A549 (cell line): Measurements from ENCODE around the gene IL17REL. TPM values are rescaled to one million over a fixed set of nuclear protein-coding genes. Genes with fewer than 3 reads are reported as not detected.

Experiments
- ATAC-seq, 2 experiments: fragments of 200-7000 bp in 1 of 2; fragments of >200 bp in 1 of 2; cut with Nextera tagmentation in 1 of 2; cut with Tn5 transposase in 1 of 2; 3 replicates each; pipeline versions ENCODE4 v1.8.0 to v1.9.1; 2018 to 2020; ENCODE audit warnings: mild to moderate bottlenecking in 1 of 2, moderate library complexity in 1 of 2
- CTCF ChIA-PET: fragments of 300-600 bp; sonication (Branson Sonifier 250); formaldehyde crosslinking; extraction: SDS; loops from one replicate; lab custom pipeline; 2021; ENCODE audit warnings: antibody characterized with exemption, inconsistent platforms; lab: Yijun Ruan, JAX
- POLR2A ChIA-PET: fragments of 350-600 bp; formaldehyde crosslinking; extraction: SDS; loops from one replicate; lab custom pipeline; 2021; ENCODE audit warnings: antibody characterized with exemption, inconsistent platforms; lab: Yijun Ruan, JAX
- DNase-seq, 2 experiments: peaks; one replicate each; pipeline versions ENCODE4 v3.0.0 to v3.0.0-alpha.2; 2011 to 2016; ENCODE audit warnings: low read depth in 1 of 2, low spot score in 1 of 2
- FAIRE-seq: peaks from 2 replicates; lab custom pipeline; 2011; peaks lifted over from hg19 to GRCh38; lab: Jason Lieb, UNC
- H3K27ac ChIP-seq, 2 experiments: fragments of >200 bp; sonication (Bioruptor Twin); formaldehyde crosslinking; 3 replicates each; pipeline ENCODE4 v1.5.1; 2016 to 2017
- H3K4me1 ChIP-seq: fragments of >200 bp; sonication (Bioruptor Twin); formaldehyde crosslinking; 3 replicates; pipeline ENCODE4 v1.6.1; 2016
- H3K4me2 ChIP-seq: fragments of >200 bp; sonication (Bioruptor Twin); formaldehyde crosslinking; 3 replicates; pipeline ENCODE4 v1.6.1; 2016
- H3K4me3 ChIP-seq: fragments of >200 bp; sonication (Bioruptor Twin); formaldehyde crosslinking; 3 replicates; pipeline ENCODE4 v1.5.1; 2016
- H3K9me3 ChIP-seq: fragments of >200 bp; sonication (Bioruptor Twin); formaldehyde crosslinking; 3 replicates; pipeline ENCODE4 v1.6.1; 2016
- CBX2 ChIP-seq: fragments of 200-600 bp; sonication (generic); IDR thresholded peaks from 2 replicates; pipeline ENCODE4 v1.6.1; 2016; ENCODE audit warnings: low read depth, mild to moderate bottlenecking, borderline replicate concordance
- CBX8 ChIP-seq: fragments of 200-600 bp; sonication (generic); IDR thresholded peaks from 2 replicates; pipeline ENCODE4 v1.6.1; 2016
- CEBPB ChIP-seq, 2 experiments: fragments of >200 bp in 1 of 2; sonication (Bioruptor Twin) in 1 of 2; formaldehyde crosslinking in 1 of 2; IDR thresholded peaks; 2 replicates each; pipeline ENCODE4 v1.6.1; 2012 to 2016
- CHD4 ChIP-seq: fragments of 200-600 bp; sonication (generic); IDR thresholded peaks from 2 replicates; pipeline ENCODE4 v1.6.1; 2016; ENCODE audit warnings: antibody characterized with exemption, mild to moderate bottlenecking, borderline replicate concordance
- EHF ChIP-seq: fragments of 250-450 bp; sonication (Bioruptor Pico); IDR thresholded peaks from 2 replicates; pipeline ENCODE4 v1.5.0; 2020; ENCODE audit warnings: mild to moderate bottlenecking
- EP300 ChIP-seq, 2 experiments: fragments of >200 bp; sonication (Bioruptor Twin); formaldehyde crosslinking; IDR thresholded peaks; 2 replicates in 1 of 2; 3 replicates in 1 of 2; pipeline ENCODE4 v1.6.1; 2016 to 2017
- ESRRA ChIP-seq: fragments of 150-350 bp; IDR thresholded peaks from 2 replicates; pipeline ENCODE4 v1.6.1; 2014; ENCODE audit warnings: mild to moderate bottlenecking, low read length, borderline replicate concordance
- FOSL2 ChIP-seq, 2 experiments: fragments of 450-650 bp in 1 of 2; fragments of >200 bp in 1 of 2; sonication (Bioruptor Twin) in 1 of 2; formaldehyde crosslinking; IDR thresholded peaks; 2 replicates each; pipeline versions ENCODE4 v1.5.0 to v1.6.1; 2016 to 2020; ENCODE audit warnings: mild to moderate bottlenecking in 1 of 2, moderate library complexity in 1 of 2
- FOXS1 ChIP-seq: fragments of 250-450 bp; sonication (Bioruptor Pico); IDR thresholded peaks from 2 replicates; pipeline ENCODE4 v1.5.0; 2020; ENCODE audit warnings: mild to moderate bottlenecking, moderate library complexity
- HOXA7 ChIP-seq: fragments of 250-450 bp; sonication (Bioruptor Pico); IDR thresholded peaks from 2 replicates; pipeline ENCODE4 v1.5.0; 2020; ENCODE audit warnings: mild to moderate bottlenecking, moderate library complexity
- HOXB13 ChIP-seq: fragments of 250-450 bp; sonication (Bioruptor Pico); IDR thresholded peaks from 2 replicates; pipeline ENCODE4 v1.5.0; 2020; ENCODE audit warnings: low read depth, mild to moderate bottlenecking, moderate library complexity
- JUNB ChIP-seq: fragments of >200 bp; sonication (Bioruptor Twin); formaldehyde crosslinking; IDR thresholded peaks from 2 replicates; pipeline ENCODE4 v1.6.1; 2016
- KDM1A ChIP-seq: fragments of 200-600 bp; sonication (generic); IDR thresholded peaks from 2 replicates; pipeline ENCODE4 v1.6.1; 2016; ENCODE audit warnings: low read depth, mild to moderate bottlenecking
- KDM5A ChIP-seq: fragments of 200-600 bp; sonication (generic); IDR thresholded peaks from 2 replicates; pipeline ENCODE4 v1.6.1; 2016; ENCODE audit warnings: antibody characterized with exemption, mild to moderate bottlenecking
- MYC ChIP-seq: IDR thresholded peaks from 2 replicates; pipeline ENCODE4 v1.6.1; 2012; ENCODE audit warnings: mild to moderate bottlenecking, inconsistent platforms, low read length, improper control_type of control experiment, borderline replicate concordance
- NPAS2 ChIP-seq: fragments of 250-450 bp; sonication (Bioruptor Pico); IDR thresholded peaks from 2 replicates; pipeline ENCODE4 v1.8.0; 2022; ENCODE audit warnings: mild to moderate bottlenecking, moderate library complexity, borderline replicate concordance
- PHF8 ChIP-seq: fragments of 200-600 bp; sonication (generic); IDR thresholded peaks from 2 replicates; pipeline ENCODE4 v1.6.1; 2016; ENCODE audit warnings: low read depth, mild to moderate bottlenecking, antibody characterized with exemption, moderate library complexity, borderline replicate concordance
- POLR2AphosphoS2 ChIP-seq: conservative IDR thresholded peaks from 2 replicates; pipeline ENCODE4 v1.6.1; 2012; ENCODE audit warnings: low read length, improper control_type of control experiment, inconsistent platforms
- RAD21 ChIP-seq, 2 experiments: fragments of >200 bp in 1 of 2; sonication (Bioruptor Twin) in 1 of 2; formaldehyde crosslinking in 1 of 2; IDR thresholded peaks in 1 of 2; conservative IDR thresholded peaks in 1 of 2; 2 replicates in 1 of 2; 3 replicates in 1 of 2; pipeline ENCODE4 v1.6.1; 2012 to 2018; ENCODE audit warnings: inconsistent platforms in 1 of 2
- RARB ChIP-seq: fragments of 250-450 bp; sonication (Bioruptor Pico); IDR thresholded peaks from 2 replicates; pipeline ENCODE4 v1.8.0; 2021; ENCODE audit warnings: mild to moderate bottlenecking, moderate library complexity
- RNF2 ChIP-seq: fragments of 200-600 bp; sonication (generic); IDR thresholded peaks from 2 replicates; pipeline ENCODE4 v1.6.1; 2016; ENCODE audit warnings: low read depth, mild to moderate bottlenecking, antibody characterized with exemption, moderate library complexity, borderline replicate concordance
- SMC3 ChIP-seq: fragments of >200 bp; sonication (Bioruptor Twin); formaldehyde crosslinking; IDR thresholded peaks from 3 replicates; pipeline ENCODE4 v1.6.1; 2018; ENCODE audit warnings: inconsistent platforms
- TFCP2L1 ChIP-seq: fragments of 250-450 bp; sonication (Bioruptor Pico); IDR thresholded peaks from 2 replicates; pipeline ENCODE4 v1.5.0; 2021; ENCODE audit warnings: mild to moderate bottlenecking
- TP53 ChIP-seq: fragments of 250-450 bp; sonication (Bioruptor Pico); IDR thresholded peaks from 2 replicates; pipeline ENCODE4 v1.5.0; 2021; ENCODE audit warnings: mild to moderate bottlenecking, moderate library complexity
- ZNF302 ChIP-seq: fragments of 250-450 bp; sonication (Bioruptor Pico); IDR thresholded peaks from 2 replicates; pipeline ENCODE4 v1.9.0; 2021; ENCODE audit warnings: inconsistent platforms, mild to moderate bottlenecking, moderate library complexity
- ZSCAN20 ChIP-seq: fragments of 250-450 bp; sonication (Bioruptor Pico); IDR thresholded peaks from 2 replicates; pipeline ENCODE4 v1.8.0; 2022; ENCODE audit warnings: mild to moderate bottlenecking, moderate library complexity
- WGBS: methylation state at CpG from one replicate; pipeline ENCODE4 v1.1.6; 2017; ENCODE audit errors: missing lambda C conversion rate; 5-methylcytosine and 5-hydroxymethylcytosine counted together
- polyA plus RNA-seq, 4 experiments: library from polyadenylated mRNA; depleted of rRNA in 3 of 4; stranded (reverse); fragments of >200 nt; fragmentation: RNase III in 1 of 4; extraction: RNeasy Plus Mini Kit Qiagen cat#74134 plus additional on column Dnase treatment in 1 of 4; gene quantifications; 2 replicates in 3 of 4; 3 replicates in 1 of 4; pipeline ENCODE4 v1.2.3, GENCODE V29; 2011 to 2017
- TF ChIP-seq, protein P1 (sequence below): fragments of >200 bp; sonication (Bioruptor Twin); formaldehyde crosslinking; IDR thresholded peaks from 2 replicates; pipeline ENCODE4 v1.6.1; 2016
- TF ChIP-seq, protein P2 (sequence below): fragments of 150-350 bp; IDR thresholded peaks from 2 replicates; pipeline ENCODE4 v1.6.1; 2014; ENCODE audit warnings: low read depth, mild to moderate bottlenecking, low read length
- TF ChIP-seq, protein P3 (sequence below): IDR thresholded peaks from 2 replicates; pipeline ENCODE4 v1.6.1; 2012; ENCODE audit warnings: low read depth, borderline replicate concordance
- TF ChIP-seq, protein P4 (sequence below): fragments of 250-450 bp; sonication (Bioruptor Pico); IDR thresholded peaks from 2 replicates; pipeline ENCODE4 v1.5.0; 2020; ENCODE audit warnings: low read depth, mild to moderate bottlenecking, moderate library complexity
- TF ChIP-seq, protein P5 (sequence below): fragments of 450-650 bp; IDR thresholded peaks from 2 replicates; pipeline ENCODE4 v1.6.1; 2014; ENCODE audit warnings: antibody characterized with exemption

The IL17REL gene
- polyA plus RNA-seq, 2 of the 4 experiments (the other 2 are of a cell fraction) = 0.06 TPM; not detected in 1

DNA sequence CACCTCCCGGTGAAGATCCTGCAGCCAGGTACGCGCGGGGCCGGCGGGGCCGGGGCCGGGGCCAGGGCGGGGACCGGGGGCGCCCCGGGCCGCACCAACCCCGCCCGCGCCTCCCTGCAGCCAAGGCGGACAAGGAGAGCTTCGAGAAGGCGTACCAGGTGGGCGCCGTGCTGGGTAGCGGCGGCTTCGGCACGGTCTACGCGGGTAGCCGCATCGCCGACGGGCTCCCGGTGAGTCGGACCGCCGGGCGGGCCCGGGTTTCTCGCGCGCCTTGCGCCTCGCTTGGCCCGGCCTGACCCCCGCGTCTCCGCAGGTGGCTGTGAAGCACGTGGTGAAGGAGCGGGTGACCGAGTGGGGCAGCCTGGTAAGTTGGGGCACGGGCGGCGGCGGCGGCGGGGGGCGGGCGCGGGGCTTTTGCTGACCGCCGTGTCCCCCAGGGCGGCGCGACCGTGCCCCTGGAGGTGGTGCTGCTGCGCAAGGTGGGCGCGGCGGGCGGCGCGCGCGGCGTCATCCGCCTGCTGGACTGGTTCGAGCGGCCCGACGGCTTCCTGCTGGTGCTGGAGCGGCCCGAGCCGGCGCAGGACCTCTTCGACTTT lies 51.5 kb downstream of the IL17REL start:
- Histone ChIP-seq H3K9me3 (no peaks in the 10 kb centered on the region), H3K4me2 (peak overlapping the region; percentile 93), H3K4me1 (peaks cover 39% of the 10 kb centered on the region)
- DNase-seq = peak in 1 of 2 experiments; percentile 36
- CTCF ChIA-PET = interaction anchor here (2.8 kb wide), 1 partner anchor 70 kb away, joined by 8 read pairs; no protein-coding TSS in a partner anchor
- no CpG with 5 or more reads among the region's 84 CpGs for WGBS
- ATAC-seq = 0 out of 6 replicates have a peak, but pooled peaks of 1 of the 2 experiments have one; percentile 2
- TF ChIP-seq, protein P1, sequence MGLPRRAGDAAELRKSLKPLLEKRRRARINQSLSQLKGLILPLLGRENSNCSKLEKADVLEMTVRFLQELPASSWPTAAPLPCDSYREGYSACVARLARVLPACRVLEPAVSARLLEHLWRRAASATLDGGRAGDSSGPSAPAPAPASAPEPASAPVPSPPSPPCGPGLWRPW = no peak
- TF ChIP-seq CBX8 (no peak), ZSCAN20 (CRISPR knock-in tag) (no peak), HOXA7 (no peak), ZNF302 (CRISPR knock-in tag) (no peak), CHD4 (no peak), RARB (no peak), EP300 (IDR thresholded peaks at IDR 0.05) (no peak), HOXB13 (CRISPR knock-in tag) (no peak), CBX2 (no peak), CEBPB (IDR thresholded peaks at IDR 0.05) (no peak), FOSL2 (IDR thresholded peaks at IDR 0.05) (no peak), FOSL2 (CRISPR knock-in tag; IDR thresholded peaks at IDR 0.05) (no peak), FOXS1 (CRISPR knock-in tag) (no peak), SMC3 (no peak), JUNB (no peak)
- TF ChIP-seq, protein P2, sequence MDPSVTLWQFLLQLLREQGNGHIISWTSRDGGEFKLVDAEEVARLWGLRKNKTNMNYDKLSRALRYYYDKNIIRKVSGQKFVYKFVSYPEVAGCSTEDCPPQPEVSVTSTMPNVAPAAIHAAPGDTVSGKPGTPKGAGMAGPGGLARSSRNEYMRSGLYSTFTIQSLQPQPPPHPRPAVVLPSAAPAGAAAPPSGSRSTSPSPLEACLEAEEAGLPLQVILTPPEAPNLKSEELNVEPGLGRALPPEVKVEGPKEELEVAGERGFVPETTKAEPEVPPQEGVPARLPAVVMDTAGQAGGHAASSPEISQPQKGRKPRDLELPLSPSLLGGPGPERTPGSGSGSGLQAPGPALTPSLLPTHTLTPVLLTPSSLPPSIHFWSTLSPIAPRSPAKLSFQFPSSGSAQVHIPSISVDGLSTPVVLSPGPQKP = no peak
- TF ChIP-seq, all 56 proteins: peak for 0
- peak overlapping the region; percentile 96 for H3K27ac ChIP-seq
- POLR2A ChIA-PET = interaction anchor here (1.1 to 2.7 kb wide), 3 partner anchors 9 to 28 kb away, joined by 3 to 13 read pairs (median 4); no protein-coding TSS in a partner anchor
- H3K4me3 ChIP-seq = peak overlapping the region; percentile 79
- no peak for FAIRE-seq

DNA sequence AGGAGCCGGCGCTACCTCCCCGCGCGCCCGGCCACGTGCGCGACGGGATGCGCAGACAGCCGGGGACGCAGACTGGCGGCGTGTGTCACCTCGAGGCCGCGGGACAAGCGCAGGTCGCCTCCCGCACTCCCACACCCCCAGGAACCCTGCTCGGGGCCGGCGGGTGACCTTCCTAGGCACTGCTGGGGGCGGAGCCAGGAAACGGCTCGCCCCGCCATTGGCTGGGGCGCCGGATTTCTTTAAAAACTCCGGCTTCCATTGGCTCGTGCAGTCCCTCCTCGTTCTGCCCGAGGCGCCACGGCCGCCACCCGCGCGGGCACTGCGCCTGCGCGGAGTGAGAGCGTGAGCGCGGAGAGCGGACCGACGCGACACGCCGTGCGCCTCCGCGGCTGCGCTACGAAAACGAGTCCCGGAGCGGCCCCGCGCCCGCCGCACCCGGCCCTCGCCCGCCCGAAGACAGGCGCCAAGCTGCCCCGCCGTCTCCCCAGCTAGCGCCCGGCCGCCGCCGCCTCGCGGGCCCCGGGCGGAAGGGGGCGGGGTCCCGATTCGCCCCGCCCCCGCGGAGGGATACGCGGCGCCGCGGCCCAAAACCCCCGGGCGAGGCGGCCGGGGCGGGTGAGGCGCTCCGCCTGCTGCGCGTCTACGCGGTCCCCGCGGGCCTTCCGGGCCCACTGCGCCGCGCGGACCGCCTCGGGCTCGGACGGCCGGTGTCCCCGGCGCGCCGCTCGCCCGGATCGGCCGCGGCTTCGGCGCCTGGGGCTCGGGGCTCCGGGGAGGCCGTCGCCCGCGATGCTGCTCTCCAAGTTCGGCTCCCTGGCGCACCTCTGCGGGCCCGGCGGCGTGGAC lies 52.2 kb downstream of the IL17REL start, which contains the start of gene PIM3:
PIM3 (plus strand) TSS at position 614 of the 846 bp plus-strand sequence; CDS start at position 790, 176 bp downstream.
- H3K4me2 ChIP-seq = peak within 1 kb of the TSS; percentile 93
- H3K9me3 ChIP-seq = no peaks in the 10 kb centered on the region
- peak within 1 kb of the TSS; percentile 96 for H3K27ac ChIP-seq
- ChIA-PET CTCF (interaction anchor here (2.8 kb wide), 1 partner anchor 70 kb away, joined by 8 read pairs; no protein-coding TSS in a partner anchor), POLR2A (interaction anchor here (1.1 to 2.7 kb wide), 3 partner anchors 9 to 27 kb away, joined by 3 to 13 read pairs (median 4); no protein-coding TSS in a partner anchor)
- DNase-seq (peak; percentile 90 to 95), FAIRE-seq (no peak), ATAC-seq (peak; percentile 65 to 86)
- H3K4me1 ChIP-seq = peaks cover 38% of the 10 kb centered on the region
- WGBS = 0% methylated on average over 9 of the region's 137 CpGs
- peak within 1 kb of the TSS; percentile 79 for H3K4me3 ChIP-seq
- no peak for TF ChIP-seq ZSCAN20 (CRISPR knock-in tag)
- TF ChIP-seq PHF8 = peak; percentile 28; the same call in 1 of the 2 replicates
- TF ChIP-seq JUNB = no peak
- TF ChIP-seq KDM5A = no peak
- no peak for TF ChIP-seq RNF2
- TF ChIP-seq TFCP2L1 (CRISPR knock-in tag) = 0 out of 2 replicates have a peak, but pooled peaks have one; percentile 1
- no peak for TF ChIP-seq RAD21 (conservative IDR thresholded peaks at IDR 0.05 in 1 of 2, IDR thresholded peaks at IDR 0.05 in 1 of 2)
- TF ChIP-seq, protein P3, sequence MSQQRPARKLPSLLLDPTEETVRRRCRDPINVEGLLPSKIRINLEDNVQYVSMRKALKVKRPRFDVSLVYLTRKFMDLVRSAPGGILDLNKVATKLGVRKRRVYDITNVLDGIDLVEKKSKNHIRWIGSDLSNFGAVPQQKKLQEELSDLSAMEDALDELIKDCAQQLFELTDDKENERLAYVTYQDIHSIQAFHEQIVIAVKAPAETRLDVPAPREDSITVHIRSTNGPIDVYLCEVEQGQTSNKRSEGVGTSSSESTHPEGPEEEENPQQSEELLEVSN = no peak
- TF ChIP-seq, protein P4, sequence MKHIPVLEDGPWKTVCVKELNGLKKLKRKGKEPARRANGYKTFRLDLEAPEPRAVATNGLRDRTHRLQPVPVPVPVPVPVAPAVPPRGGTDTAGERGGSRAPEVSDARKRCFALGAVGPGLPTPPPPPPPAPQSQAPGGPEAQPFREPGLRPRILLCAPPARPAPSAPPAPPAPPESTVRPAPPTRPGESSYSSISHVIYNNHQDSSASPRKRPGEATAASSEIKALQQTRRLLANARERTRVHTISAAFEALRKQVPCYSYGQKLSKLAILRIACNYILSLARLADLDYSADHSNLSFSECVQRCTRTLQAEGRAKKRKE (CRISPR knock-in tag) = no peak
- no peak for TF ChIP-seq KDM1A
- 0 out of 2 replicates have a peak, but pooled peaks have one; percentile 14 for TF ChIP-seq NPAS2 (CRISPR knock-in tag)
- TF ChIP-seq EHF (CRISPR knock-in tag) = no peak
- no peak for TF ChIP-seq POLR2AphosphoS2
- no peak for TF ChIP-seq ESRRA
- no peak for TF ChIP-seq FOXS1 (CRISPR knock-in tag)
- TF ChIP-seq TP53 (CRISPR knock-in tag) = no peak
- TF ChIP-seq MYC = no peak
- TF ChIP-seq HOXB13 (CRISPR knock-in tag) = no peak
- no peak for TF ChIP-seq CBX8
- TF ChIP-seq, protein P5, sequence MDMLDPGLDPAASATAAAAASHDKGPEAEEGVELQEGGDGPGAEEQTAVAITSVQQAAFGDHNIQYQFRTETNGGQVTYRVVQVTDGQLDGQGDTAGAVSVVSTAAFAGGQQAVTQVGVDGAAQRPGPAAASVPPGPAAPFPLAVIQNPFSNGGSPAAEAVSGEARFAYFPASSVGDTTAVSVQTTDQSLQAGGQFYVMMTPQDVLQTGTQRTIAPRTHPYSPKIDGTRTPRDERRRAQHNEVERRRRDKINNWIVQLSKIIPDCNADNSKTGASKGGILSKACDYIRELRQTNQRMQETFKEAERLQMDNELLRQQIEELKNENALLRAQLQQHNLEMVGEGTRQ = no peak
